Activated T-helper 2 cell treated with anti-CD3 and anti-CD28 coated beads, Interferon-gamma antibody, Interleukin-2, Interleukin-4, amounts not matched to agents 10 μg/mL and 5 μg/mL and 100 μg/mL, durations not matched to agents 14 hours and 24 hours and 36 hours (primary cell): Measurements from ENCODE around the gene NDEL1. TPM values are rescaled to one million over a fixed set of nuclear protein-coding genes. Genes with fewer than 3 reads are reported as not detected.
A peak's percentile ranks its signal among the peaks of the same experiment; 100 is the strongest.
"Not testable (repeated sequence)": the region's sequence is repeated elsewhere in the genome, so short reads cannot be mapped to it uniquely, and the experiment has no call there.

ENCODE experiments used
- DNase-seq: peaks from one replicate; pipeline ENCODE4 v3.0.0; 2021; ENCODE audit warnings: low spot score
- H3K27ac Mint-ChIP-seq: one replicate; pipeline ENCODE4 v1.8.0; 2021; ENCODE audit warnings: mixed read lengths
- H3K27me3 Mint-ChIP-seq: one replicate; pipeline ENCODE4 v1.8.0; 2021; ENCODE audit warnings: low read depth, mixed read lengths
- H3K36me3 Mint-ChIP-seq: one replicate; pipeline ENCODE4 v1.8.0; 2021; ENCODE audit warnings: low read depth, mixed read lengths
- H3K4me1 Mint-ChIP-seq: one replicate; pipeline ENCODE4 v1.8.0; 2021; ENCODE audit warnings: low read depth, mixed read lengths
- H3K4me3 Mint-ChIP-seq: one replicate; pipeline ENCODE4 v1.8.0; 2021; ENCODE audit warnings: low read depth, mild to moderate bottlenecking, moderate library complexity, mixed read lengths
- H3K9me3 Mint-ChIP-seq: one replicate; pipeline ENCODE4 v1.8.0; 2021; ENCODE audit warnings: mixed read lengths
- intact Hi-C: fragments of 100-400 bp; cut with micrococcal nuclease; formaldehyde crosslinking; loops from one replicate; pipeline ENCODE4 v1.15.1; 2023
- total RNA-seq: library from RNA; stranded (reverse); gene quantifications from 2 replicates; pipeline ENCODE4 v1.2.3, GENCODE V29; 2022

NDEL1 gene, protein sequence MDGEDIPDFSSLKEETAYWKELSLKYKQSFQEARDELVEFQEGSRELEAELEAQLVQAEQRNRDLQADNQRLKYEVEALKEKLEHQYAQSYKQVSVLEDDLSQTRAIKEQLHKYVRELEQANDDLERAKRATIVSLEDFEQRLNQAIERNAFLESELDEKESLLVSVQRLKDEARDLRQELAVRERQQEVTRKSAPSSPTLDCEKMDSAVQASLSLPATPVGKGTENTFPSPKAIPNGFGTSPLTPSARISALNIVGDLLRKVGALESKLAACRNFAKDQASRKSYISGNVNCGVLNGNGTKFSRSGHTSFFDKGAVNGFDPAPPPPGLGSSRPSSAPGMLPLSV
- total RNA-seq = 66.6 and 66.9 TPM in 2 replicates

DNA sequence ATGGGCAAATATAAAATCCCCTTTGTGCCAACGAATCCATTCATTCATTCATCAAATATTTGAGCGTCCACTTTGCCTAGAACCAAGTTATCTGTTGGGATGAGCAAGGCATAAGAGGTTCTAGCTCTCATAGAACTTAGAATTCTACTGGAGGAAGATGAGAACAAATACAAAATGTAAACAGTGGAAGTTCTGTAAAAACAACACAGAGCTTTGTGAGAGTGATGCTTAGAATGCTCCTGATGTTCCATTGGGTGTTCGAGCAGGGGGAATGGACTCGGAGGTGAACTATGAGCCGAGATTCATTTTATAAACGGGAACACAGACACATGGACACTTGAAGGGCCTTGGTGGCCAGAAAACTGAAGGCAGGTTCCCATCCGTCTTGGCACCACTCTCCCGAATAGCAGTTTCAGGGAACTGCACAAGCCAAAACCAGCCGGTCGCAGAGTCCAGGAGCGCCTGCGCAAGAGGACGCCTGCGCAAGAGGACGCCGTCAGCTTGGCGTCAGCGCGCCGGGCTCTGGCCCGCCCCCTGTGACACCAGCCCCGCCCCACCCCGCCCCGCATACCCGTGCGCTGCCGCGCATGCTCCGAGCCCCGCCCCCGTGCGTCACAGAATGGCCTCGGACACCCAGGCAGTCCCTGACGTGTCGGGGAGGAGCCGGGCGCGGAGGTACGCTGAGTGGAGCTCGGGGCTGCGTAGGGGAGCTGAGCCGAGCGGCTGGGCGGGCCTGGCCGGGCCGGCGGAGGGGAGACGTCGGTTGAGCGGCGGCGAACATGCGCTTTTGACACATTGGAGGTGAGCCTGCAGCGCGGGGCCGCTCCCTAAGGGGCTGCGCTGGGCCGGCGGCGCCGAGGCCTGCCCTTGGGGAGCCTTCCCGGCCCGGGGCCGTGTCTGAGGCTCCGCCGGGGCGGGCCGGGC, at the start of gene NDEL1:
NDEL1 (plus strand) TSS at position 640 of the 924 bp plus-strand sequence. CDS start 8,388 bp downstream, outside the sequence.
- peak; percentile 98 for DNase-seq
- Mint-ChIP-seq H3K9me3 (no peaks in the 10 kb centered on the region), H3K4me3 (peak within 1 kb of the TSS; percentile 98), H3K4me1 (peaks cover 24% of the 10 kb centered on the region), H3K27me3 (no peaks in the 10 kb centered on the region), H3K27ac (peak within 1 kb of the TSS; percentile 95), H3K36me3 (peaks cover 24% of the 10 kb centered on the region)
- intact Hi-C loops = loop anchor here (1.0 to 5.0 kb wide), 2 partner anchors 52 to 197 kb away; partner anchors contain the start of genes MYH10 and RPL26

DNA sequence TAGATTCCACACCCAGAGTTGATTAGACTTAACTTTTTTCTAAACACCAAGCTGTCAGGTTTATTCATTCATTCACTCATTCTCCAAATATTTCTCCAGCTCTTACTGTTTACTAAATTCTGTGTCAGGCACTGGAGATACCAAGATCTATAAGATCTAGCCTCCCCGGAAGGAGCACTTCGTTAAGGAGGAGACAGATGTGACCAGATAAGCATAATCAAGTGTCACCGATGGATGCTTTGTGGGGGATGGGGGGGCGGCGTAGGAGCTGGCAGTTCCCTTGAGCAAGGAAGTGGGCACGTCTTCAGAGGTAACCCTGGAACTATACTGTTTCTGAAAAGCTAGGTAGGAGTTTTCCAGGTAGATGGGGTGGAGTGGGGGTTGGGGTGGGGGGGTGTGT, 48.8 kb upstream of the NDEL1 start:
- Mint-ChIP-seq H3K27ac (no peak overlapping the region), H3K4me1 (peaks cover 10% of the 10 kb centered on the region), H3K36me3 (peaks cover 13% of the 10 kb centered on the region), H3K4me3 (peak overlapping the region; percentile 20), H3K27me3 (no peaks in the 10 kb centered on the region), H3K9me3 (no peaks in the 10 kb centered on the region)
- DNase-seq = no peak
- intact Hi-C loops = loop anchor here (10.0 kb wide), 1 partner anchor 162 kb away; no protein-coding TSS in a partner anchor

DNA sequence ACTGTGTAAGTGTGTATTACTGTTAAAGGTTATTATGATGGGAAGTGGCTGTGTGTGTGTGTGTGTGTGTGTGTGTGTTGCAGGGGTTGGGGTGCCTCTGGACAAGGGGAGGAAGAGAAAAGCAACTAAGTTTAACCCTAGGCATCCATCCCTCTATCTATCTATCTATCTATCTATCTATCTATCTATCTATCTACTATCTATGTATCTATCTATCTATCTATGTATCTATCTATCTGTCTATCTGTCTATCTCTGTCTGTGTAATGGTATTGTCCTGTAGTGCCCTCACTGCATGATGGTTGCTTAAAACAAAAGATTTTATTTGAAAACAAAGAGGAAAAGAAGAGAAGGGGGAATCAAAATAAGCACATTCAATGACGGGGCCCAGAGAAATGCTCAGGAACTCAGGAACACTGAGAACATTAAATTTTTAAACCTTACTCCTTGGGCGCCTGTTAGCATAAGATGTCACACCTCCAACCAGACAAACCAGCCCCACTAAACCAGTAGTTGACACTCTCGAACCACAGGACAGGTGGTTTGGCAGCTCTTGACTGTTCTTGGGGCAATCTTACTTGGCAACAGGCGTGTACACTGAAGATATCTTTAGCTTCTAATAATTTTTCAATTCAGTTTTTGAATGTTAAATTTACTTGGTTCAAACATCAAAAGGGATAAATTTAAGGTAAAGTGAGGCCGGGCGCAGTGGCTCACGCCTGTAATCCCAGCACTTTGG, 47.6 kb upstream of the NDEL1 start:
- Mint-ChIP-seq H3K36me3 (peaks cover under 1% of the 10 kb centered on the region), H3K27me3 (no peaks in the 10 kb centered on the region), H3K9me3 (no peaks in the 10 kb centered on the region), H3K4me1 (peaks cover 10% of the 10 kb centered on the region), H3K27ac (no peak overlapping the region), H3K4me3 (no peak overlapping the region)
- intact Hi-C loops = loop anchor here (10.0 kb wide), 1 partner anchor 163 kb away; no protein-coding TSS in a partner anchor
- DNase-seq = no peak

DNA sequence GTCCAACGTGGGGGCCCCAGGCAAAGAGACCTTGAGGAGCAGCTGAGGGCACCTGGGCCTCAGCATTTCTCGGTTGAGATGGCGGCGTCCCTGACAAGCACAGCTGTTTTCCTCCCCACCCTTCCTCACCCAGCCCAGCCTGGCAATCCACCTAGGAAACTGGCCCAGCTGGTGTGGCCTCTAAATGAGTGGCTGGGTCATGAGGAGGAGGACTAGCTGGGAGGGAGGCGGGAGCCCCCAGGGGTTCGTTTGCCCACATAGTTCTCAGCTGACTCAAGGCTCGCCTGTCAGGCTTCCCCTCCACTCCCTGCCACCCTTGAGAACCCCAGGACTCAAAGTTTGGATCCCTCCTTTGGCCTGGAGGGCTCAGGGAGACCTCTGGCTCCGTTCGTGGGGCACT, 44.0 kb upstream of the NDEL1 start:
- Mint-ChIP-seq H3K36me3 (no peaks in the 10 kb centered on the region), H3K4me3 (no peak overlapping the region), H3K9me3 (no peaks in the 10 kb centered on the region), H3K4me1 (peaks cover 15% of the 10 kb centered on the region), H3K27ac (no peak overlapping the region), H3K27me3 (peaks cover 14% of the 10 kb centered on the region)
- no peak for DNase-seq
- intact Hi-C loops = no loop called here

DNA sequence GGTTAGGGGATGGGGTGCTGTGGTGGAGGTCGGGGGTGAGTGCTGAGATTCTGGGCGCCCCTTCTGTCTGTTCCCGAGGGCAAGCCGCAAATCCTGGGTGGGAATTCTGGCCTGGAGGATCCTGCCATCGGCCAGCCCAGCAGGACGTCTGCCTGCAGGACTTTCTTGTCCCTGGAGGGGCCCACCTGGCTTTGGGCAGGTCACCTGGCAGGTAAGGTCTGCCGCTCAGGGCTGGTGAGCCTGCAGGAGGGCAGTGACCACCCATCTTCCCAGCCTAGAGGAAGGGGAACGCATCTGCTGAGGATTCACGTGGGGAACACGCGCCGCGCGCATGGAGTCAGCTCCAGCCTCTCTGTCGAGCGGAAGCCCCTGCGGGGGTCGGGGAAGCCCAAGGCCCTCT, 43.4 kb upstream of the NDEL1 start:
- Mint-ChIP-seq H3K36me3 (no peaks in the 10 kb centered on the region), H3K27ac (no peak overlapping the region), H3K4me3 (no peak overlapping the region), H3K9me3 (no peaks in the 10 kb centered on the region), H3K27me3 (peaks cover 14% of the 10 kb centered on the region), H3K4me1 (peaks cover 14% of the 10 kb centered on the region)
- intact Hi-C loops = no loop called here
- no peak for DNase-seq

DNA sequence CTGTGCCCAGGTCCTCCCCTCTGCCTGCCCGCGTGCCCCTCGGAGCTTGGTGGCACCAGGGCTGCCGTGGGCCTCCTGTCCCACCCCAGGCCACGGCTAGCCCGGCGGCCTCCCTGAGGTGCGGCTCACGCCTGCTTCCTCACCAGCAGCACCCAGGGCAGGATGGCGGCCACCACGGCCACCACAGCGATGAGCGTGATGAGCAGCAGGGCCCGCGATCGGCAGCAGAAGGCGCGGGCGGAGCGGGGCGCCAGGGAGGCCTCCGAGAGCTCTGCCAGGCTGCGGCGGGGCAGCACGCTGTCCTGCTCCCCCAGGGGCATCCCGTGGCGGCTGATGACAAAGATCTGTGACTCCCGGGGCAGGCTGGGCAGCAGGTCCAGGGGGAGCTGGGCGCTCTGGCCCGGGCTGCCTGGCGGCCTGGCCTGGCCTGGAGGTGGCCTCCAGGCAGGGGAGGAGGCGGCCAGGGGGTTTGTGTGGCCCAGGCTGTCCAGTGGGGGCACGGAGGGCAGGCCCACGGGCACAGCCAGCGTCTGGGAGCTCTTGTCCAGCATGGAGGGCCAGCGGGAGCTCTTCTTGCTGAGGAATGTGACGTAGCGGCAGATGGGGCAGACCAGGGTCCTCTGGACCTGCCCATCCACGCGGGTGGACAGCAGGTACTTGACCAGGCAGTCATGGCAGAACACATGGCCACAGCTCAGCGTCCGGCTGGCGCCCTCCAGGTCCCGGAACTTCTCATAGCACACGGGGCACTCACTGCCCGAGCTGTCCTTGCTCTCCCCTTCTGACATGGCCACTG, 42.8 kb upstream of the NDEL1 start:
- DNase-seq = no peak
- Mint-ChIP-seq H3K36me3 (no peaks in the 10 kb centered on the region), H3K4me3 (no peak overlapping the region), H3K27ac (no peak overlapping the region), H3K27me3 (peaks cover 19% of the 10 kb centered on the region), H3K9me3 (no peaks in the 10 kb centered on the region), H3K4me1 (peaks cover 14% of the 10 kb centered on the region)
- intact Hi-C loops = no loop called here

DNA sequence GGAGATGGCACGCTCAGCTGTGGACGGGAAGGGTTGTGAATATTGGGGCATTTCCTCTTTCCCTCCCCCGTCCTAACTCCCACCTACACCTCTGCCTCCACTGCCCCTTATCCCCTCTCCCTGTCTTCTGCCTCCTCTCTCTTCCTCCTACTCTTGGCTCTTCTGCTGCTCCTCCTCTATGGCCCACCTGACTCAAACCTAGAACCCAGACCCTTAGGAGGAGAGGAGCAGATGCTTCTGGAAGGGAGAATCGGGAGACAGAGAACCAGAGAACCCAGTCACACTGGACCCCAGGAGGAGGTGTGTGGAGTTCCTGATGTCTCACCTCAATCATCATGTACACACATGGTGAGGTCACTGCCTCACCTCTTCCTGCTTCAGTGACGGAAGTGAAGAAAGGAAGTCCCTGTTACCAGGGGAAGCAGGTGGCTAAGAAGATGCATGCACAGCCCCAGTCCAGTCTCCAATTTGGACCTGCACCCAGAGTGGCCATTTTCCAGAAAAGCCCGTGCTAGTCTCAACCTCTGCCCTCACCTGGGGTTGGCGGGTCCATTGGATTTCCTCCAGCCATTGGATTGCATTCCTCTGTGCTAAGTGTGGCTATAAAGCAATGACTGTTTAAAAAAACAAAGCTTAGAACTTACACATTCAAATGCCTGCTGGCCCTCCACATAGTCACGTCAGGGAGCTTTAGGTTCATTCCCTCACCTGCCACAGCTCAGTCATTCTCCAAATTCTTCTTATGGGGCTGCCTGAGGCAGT, 42.0 kb upstream of the NDEL1 start:
- Mint-ChIP-seq H3K27me3 (peaks cover 25% of the 10 kb centered on the region), H3K4me1 (peaks cover 14% of the 10 kb centered on the region), H3K36me3 (no peaks in the 10 kb centered on the region), H3K27ac (peak overlapping the region; percentile 74), H3K4me3 (no peak overlapping the region), H3K9me3 (no peaks in the 10 kb centered on the region)
- no peak for DNase-seq
- intact Hi-C loops = no loop called here

DNA sequence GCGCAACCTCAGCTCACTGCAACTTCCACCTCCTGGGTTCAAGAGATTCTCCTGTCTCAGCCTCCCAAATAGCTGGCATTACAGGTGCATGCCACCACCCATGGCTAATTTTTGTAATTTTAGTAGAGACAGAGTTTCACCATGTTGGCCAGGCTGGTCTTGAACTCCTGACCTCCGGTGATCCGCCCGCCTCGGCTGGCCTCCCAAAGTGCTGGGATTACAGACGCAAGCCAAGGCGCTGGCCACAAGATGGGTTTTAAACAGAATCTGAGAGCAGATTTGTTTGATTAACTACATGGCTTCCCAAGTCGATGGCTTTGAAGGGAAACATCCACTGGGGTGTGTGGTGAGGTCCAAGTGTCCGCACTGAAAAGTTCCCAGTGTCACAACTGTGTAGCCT, 41.2 kb upstream of the NDEL1 start:
- intact Hi-C loops, H3K4me3 Mint-ChIP-seq, H3K27ac Mint-ChIP-seq, DNase-seq, H3K9me3 Mint-ChIP-seq, H3K36me3 Mint-ChIP-seq: not testable (repeated sequence)
- peaks cover 25% of the 10 kb centered on the region for H3K27me3 Mint-ChIP-seq
- peaks cover 14% of the 10 kb centered on the region for H3K4me1 Mint-ChIP-seq

DNA sequence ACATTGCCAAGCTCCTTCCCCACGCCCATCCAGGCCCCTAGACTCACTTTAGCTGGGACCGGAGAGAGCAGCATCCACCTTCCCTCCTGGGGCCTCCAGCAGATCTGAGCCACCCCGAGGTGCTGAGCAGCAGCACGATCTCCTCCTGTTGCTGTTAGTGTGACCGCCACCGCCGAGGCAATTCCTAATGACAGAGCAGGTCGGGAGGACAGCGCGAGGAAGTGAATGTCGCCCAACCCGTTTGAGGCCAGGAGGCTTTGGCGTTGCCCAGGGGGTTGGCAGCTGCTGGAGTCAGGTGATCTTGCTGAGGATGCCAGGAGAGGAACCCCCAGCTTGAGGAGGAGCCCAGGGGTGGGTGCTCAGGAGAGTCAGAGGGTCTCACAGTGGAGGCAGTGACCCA, 38.0 kb upstream of the NDEL1 start, which contains the start of gene RNF222:
RNF222 (minus strand) TSS at position 192 of the 400 bp plus-strand sequence. CDS start 4,366 bp downstream, outside the sequence.
- H3K27ac Mint-ChIP-seq = no peak within 1 kb of the TSS
- peaks cover 14% of the 10 kb centered on the region for H3K4me1 Mint-ChIP-seq
- H3K9me3 Mint-ChIP-seq = no peaks in the 10 kb centered on the region
- no peaks in the 10 kb centered on the region for H3K36me3 Mint-ChIP-seq
- peaks cover 30% of the 10 kb centered on the region for H3K27me3 Mint-ChIP-seq
- intact Hi-C loops = no loop called here
- DNase-seq = no peak
- H3K4me3 Mint-ChIP-seq = no peak within 1 kb of the TSS

DNA sequence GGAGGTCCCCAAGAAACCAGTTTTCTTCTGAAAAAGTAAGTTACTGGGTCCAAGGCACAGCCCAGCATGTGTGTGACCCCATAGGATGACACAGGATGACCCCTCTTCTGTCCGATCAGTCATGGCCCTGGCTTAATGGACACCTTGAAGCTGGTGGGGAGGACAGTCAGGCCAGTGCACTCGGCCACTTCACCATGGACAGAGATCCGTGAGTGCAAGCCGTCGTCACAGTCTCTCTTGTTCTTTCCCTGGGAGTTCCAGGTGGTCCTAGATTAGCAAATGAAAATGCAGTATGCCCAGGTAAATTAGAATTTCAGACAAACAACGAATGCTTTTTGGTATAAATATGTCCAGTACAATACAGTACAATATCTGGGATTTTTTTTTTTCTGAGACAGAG, 36.7 kb upstream of the NDEL1 start:
- Mint-ChIP-seq H3K4me1 (peaks cover 8% of the 10 kb centered on the region), H3K9me3 (no peaks in the 10 kb centered on the region), H3K27ac (no peak overlapping the region), H3K27me3 (peaks cover 30% of the 10 kb centered on the region), H3K4me3 (no peak overlapping the region), H3K36me3 (no peaks in the 10 kb centered on the region)
- no peak for DNase-seq
- intact Hi-C loops = no loop called here

DNA sequence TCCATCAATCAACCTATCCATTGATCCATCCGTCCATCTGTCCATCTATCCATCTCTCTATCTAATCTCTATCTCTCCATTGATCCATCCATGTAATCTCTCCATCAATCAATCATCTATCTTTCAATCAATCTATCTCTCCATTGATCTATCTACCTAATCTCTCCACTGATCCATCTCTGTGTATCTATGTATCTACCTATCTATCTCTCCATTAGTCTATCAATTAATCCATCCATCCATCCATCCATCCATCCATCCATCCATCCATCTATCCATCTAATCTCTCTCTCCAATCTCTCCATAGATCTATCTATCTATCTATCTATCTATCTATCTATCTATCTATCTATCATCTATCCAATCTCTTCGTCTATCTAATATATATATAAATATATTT, 34.6 kb upstream of the NDEL1 start:
- intact Hi-C loops = no loop called here
- H3K9me3 Mint-ChIP-seq = no peaks in the 10 kb centered on the region
- DNase-seq = no peak
- peaks cover 18% of the 10 kb centered on the region for H3K27me3 Mint-ChIP-seq
- no peaks in the 10 kb centered on the region for H3K4me1 Mint-ChIP-seq
- H3K36me3 Mint-ChIP-seq = no peaks in the 10 kb centered on the region
- H3K4me3 Mint-ChIP-seq = no peak overlapping the region
- H3K27ac Mint-ChIP-seq = no peak overlapping the region
